Adipocyte (in vitro differentiated cells): Measurements from ENCODE around the gene KIFC3.

Source experiments
- DNase-seq: peaks from one replicate; pipeline ENCODE4 v3.0.0-alpha.2; 2015; ENCODE audit warnings: low read depth
- H3K27me3 ChIP-seq: replicated peaks from 2 replicates; pipeline ENCODE4 v1.7.0; 2013; ENCODE audit warnings: mild to moderate bottlenecking, low read length, moderate library complexity; ENCODE audit not compliant: control insufficient read depth, insufficient read depth
- H3K36me3 ChIP-seq: 2 replicates; pipeline ENCODE4 v1.7.0; 2013; ENCODE audit warnings: low read length, mild to moderate bottlenecking, moderate library complexity; ENCODE audit not compliant: control insufficient read depth, insufficient read depth, severe bottlenecking
- H3K4me1 ChIP-seq: 2 replicates; pipeline ENCODE4 v1.7.0; 2013; ENCODE audit warnings: mild to moderate bottlenecking, low read length, moderate library complexity; ENCODE audit not compliant: control insufficient read depth, insufficient read depth
- H3K4me3 ChIP-seq: 2 replicates; pipeline ENCODE4 v1.7.0; 2013; ENCODE audit warnings: mild to moderate bottlenecking, low read length, moderate library complexity
- H3K9ac ChIP-seq: 2 replicates; pipeline ENCODE4 v1.7.0; 2013; ENCODE audit warnings: mild to moderate bottlenecking, low read length, moderate library complexity
- H3K9me3 ChIP-seq: 2 replicates; pipeline ENCODE4 v1.7.0; 2013; ENCODE audit warnings: mild to moderate bottlenecking, low read length, moderate library complexity; ENCODE audit not compliant: control insufficient read depth

Gene KIFC3

DNA sequence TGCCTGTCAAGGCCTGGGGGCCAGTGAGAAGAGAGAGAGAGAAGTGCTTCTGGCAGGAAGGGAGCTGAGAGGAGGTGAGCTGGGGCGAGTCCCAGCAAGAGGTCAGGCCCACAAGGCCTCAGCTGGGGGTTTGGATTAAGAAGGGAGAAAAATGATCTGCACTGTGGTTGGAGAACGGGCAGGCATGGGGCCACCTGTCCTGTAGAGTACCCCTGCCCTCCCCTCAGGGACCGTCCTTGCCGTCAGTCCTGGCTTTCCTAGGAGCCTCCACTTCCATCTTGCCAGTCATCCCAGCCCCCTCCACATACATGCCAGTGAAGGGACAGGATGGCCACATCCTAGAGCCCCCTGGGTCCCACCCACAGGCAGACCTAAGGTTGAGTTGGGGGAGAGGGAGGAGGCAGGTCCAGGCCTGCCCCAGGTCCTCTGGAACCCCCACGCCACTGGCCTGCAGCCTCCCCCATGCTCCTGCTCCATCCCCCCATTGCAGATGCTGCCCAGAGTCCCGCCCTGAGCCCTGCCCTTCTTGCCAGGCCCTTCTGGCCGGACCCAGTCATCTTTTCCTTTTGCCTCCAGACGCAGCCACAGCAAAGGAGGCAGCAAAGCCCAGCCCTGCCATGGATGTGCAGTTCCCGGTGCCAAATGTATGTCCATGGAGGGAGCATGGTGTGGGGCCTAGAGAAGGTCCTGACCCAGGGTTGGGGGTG, 47.8 kb downstream of the KIFC3 start:
- peaks cover 34% of the 10 kb centered on the region for H3K36me3 ChIP-seq
- no peak for DNase-seq
- H3K4me3 ChIP-seq = no peak overlapping the region

GRCh38 chr16:57753448-57754353, 48.6 kb downstream of the KIFC3 start:
- H3K9me3 ChIP-seq = no peaks in the 10 kb centered on the region
- peaks cover 34% of the 10 kb centered on the region for H3K36me3 ChIP-seq
- no peaks in the 10 kb centered on the region for H3K27me3 ChIP-seq
- no peak overlapping the region for H3K4me3 ChIP-seq
- no peak for DNase-seq
- H3K9ac ChIP-seq = no peak overlapping the region
- no peaks in the 10 kb centered on the region for H3K4me1 ChIP-seq

More for the DNA sequence above, 47.8 kb downstream of the KIFC3 start:
- H3K9me3 ChIP-seq = no peaks in the 10 kb centered on the region
- H3K9ac ChIP-seq = no peak overlapping the region
- no peaks in the 10 kb centered on the region for H3K4me1 ChIP-seq
- no peaks in the 10 kb centered on the region for H3K27me3 ChIP-seq

- Histone ChIP-seq H3K4me1 (no peaks in the 10 kb centered on the region), H3K27me3 (no peaks in the 10 kb centered on the region), H3K9me3 (no peaks in the 10 kb centered on the region), H3K4me3 (no peak overlapping the region), H3K9ac (no peak overlapping the region), H3K36me3 (peaks cover 34% of the 10 kb centered on the region)
- DNase-seq = no peak
These were observed 49.5 kb downstream of the KIFC3 start for GRCh38 chr16:57752581-57753447.

- Histone ChIP-seq H3K9me3 (no peaks in the 10 kb centered on the region), H3K4me1 (no peaks in the 10 kb centered on the region), H3K9ac (no peak overlapping the region), H3K4me3 (no peak overlapping the region), H3K36me3 (peaks cover 34% of the 10 kb centered on the region), H3K27me3 (no peaks in the 10 kb centered on the region)
- no peak for DNase-seq
These were observed 50.1 kb downstream of the KIFC3 start for GRCh38 chr16:57752203-57752580.

DNA sequence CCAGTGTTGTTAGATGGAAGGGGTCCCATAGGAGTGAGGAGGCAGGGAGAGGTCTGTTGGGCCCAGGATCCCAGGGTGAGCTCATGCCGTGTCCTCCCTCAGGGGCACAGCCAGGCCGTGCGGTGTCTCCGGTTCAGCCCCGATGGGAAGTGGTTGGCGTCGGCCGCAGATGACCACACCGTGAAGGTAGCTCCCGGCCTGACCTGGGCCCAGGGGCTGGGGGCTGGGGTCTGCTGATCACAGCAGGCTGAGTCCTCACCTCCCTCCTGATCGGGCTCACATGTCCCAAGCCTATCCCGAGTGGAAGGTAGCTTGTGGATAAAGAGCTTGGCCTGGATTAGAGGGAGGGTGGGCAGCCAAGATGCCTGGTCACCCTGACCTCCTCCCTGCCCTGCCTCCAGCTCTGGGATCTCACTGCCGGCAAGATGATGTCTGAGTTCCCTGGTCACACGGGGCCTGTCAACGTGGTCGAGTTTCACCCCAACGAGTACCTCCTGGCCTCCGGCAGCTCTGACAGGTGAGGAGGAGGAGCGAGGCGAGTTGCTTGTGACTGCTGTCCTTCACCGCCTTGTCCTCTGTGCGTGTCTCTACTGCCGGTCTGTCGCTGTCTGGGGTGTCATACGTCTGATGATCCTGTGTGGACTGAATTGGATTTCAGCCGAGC, 50.6 kb downstream of the KIFC3 start:
- DNase-seq = no peak
- Histone ChIP-seq H3K4me1 (no peaks in the 10 kb centered on the region), H3K9ac (no peak overlapping the region), H3K36me3 (peaks cover 34% of the 10 kb centered on the region), H3K4me3 (no peak overlapping the region), H3K27me3 (no peaks in the 10 kb centered on the region), H3K9me3 (no peaks in the 10 kb centered on the region)

DNA sequence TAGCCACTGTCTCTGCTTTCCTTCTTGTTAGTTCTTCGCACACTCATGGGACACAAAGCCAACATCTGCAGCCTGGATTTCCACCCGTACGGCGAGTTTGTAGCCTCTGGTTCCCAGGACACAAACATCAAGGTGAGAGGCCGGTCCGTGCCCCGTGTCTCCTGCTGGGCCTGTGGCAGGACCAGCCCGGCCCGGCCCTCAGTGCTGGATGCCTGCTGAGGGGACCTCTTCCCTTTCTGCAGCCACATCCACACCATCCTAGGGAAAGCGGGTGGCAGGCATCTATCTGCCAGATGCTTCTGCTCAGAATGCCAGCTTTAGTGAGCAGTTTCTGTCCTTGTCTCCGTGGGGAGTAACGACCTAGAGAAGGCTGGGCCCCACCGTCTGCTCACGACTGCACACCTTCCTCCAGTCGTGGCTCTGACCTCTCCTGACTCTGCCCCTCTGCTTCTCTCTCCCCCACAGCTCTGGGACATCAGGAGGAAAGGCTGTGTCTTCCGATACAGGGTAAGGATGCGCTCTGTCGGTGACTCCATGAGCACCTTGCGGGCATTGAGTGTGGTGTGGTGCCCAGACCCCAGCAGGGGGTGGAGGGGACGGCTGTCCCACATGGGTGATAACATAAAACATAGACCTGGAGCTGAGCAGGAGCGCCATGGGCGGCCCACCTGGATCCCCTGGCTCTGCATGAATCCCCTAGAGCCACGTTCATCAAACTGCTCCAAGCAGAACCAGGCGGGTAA, 51.3 kb downstream of the KIFC3 start:
- no peaks in the 10 kb centered on the region for H3K9me3 ChIP-seq
- H3K27me3 ChIP-seq = no peaks in the 10 kb centered on the region
- peaks cover 28% of the 10 kb centered on the region for H3K36me3 ChIP-seq
- no peak for DNase-seq
- no peak overlapping the region for H3K9ac ChIP-seq
- no peaks in the 10 kb centered on the region for H3K4me1 ChIP-seq
- H3K4me3 ChIP-seq = no peak overlapping the region

DNA sequence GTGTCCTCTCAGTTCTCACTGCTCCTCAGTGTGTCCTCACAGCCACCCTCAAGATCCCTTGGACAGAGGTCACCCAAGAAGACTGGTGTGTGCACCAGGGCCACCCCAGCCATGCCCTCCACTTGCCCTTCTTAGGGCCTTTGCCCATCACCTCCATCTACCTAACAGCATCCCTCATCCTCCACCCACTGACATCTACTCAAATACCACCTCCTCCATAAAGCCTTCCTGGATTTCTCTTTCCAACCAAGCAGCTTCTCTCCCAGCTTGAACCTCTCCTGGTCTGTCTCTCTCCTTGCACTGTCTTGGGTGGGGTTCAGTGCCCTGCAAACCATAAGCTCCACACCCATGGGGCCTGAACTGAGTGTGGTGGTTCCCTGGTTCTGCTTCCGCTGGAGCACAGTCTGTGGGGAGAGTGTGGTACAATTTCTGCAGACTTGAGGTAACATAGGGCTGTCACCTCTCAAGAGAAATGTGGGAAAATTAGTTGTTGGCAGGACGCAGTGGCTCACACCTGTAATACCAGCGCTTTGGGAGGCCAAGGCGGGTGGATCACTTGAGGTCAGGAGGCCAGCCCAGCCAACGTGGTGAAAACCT, 52.3 kb downstream of the KIFC3 start:
- Histone ChIP-seq H3K36me3 (peaks cover 18% of the 10 kb centered on the region), H3K4me1 (no peaks in the 10 kb centered on the region)

DNA sequence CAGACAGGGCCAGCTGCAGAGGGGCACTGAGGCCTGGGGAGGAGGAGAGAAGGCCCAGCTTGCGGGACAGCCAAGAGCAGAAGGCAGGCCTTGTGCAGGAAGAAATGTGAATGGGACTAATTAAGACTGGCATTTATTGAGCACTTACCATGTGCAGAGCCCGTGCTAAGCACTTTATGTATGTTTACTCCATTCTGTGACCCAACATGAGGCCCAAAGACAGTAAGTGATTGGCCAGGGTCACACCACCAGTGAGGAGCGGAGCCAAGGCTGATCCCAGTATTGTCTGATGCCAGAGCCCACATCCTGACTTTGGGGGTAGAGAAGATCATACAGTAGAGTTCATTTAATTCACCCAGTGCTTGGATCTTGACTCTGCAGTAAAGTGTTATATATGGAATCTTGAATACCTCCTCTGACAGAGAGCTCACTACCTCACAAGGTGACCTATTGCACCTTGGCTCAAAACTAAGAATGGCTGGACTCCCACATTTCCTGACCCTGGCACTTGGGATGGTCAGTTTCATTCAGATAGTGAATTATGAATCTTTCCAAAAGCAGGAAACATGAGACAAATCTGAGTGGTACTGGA, 53.1 kb downstream of the KIFC3 start:
- Histone ChIP-seq H3K4me1 (no peaks in the 10 kb centered on the region), H3K9ac (no peak overlapping the region), H3K9me3 (no peaks in the 10 kb centered on the region), H3K36me3 (peaks cover 15% of the 10 kb centered on the region), H3K27me3 (no peaks in the 10 kb centered on the region), H3K4me3 (no peak overlapping the region)
- no peak for DNase-seq

More for the DNA sequence above, 52.3 kb downstream of the KIFC3 start:
- Histone ChIP-seq H3K9ac (no peak overlapping the region), H3K9me3 (no peaks in the 10 kb centered on the region), H3K27me3 (no peaks in the 10 kb centered on the region), H3K4me3 (no peak overlapping the region)
- DNase-seq = no peak

DNA sequence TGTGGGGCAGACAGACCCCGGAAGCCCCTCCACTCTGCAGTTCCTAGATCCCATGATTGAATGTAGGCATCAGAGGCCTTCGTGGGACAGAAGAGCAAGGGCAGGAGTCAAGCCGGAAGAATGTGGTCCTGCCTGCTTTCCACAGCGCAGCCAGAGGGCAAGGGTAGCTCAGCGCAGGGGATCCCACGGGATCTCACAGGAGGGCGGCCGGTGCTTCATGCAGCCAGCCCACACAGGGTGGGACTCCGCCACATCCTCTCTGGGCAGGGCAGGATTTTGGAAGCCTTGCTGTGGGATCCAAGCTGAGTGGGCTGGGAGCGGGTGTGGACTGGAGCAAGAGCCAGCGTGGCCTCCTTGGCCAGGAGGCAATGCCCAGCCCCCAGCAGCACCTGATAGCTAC, 53.7 kb downstream of the KIFC3 start:
- no peaks in the 10 kb centered on the region for H3K4me1 ChIP-seq
- H3K4me3 ChIP-seq = no peak overlapping the region
- H3K9ac ChIP-seq = no peak overlapping the region
- H3K36me3 ChIP-seq = peaks cover 14% of the 10 kb centered on the region
- no peak for DNase-seq
- H3K27me3 ChIP-seq = no peaks in the 10 kb centered on the region
- H3K9me3 ChIP-seq = no peaks in the 10 kb centered on the region

- Histone ChIP-seq H3K9ac (no peak overlapping the region), H3K9me3 (no peaks in the 10 kb centered on the region), H3K36me3 (peaks cover 14% of the 10 kb centered on the region), H3K4me1 (no peaks in the 10 kb centered on the region), H3K4me3 (no peak overlapping the region), H3K27me3 (no peaks in the 10 kb centered on the region)
- DNase-seq = no peak
These were observed 54.3 kb downstream of the KIFC3 start for GRCh38 chr16:57747996-57748395.
